Hematopoietic multipotent progenitor cell (in vitro differentiated cells): ENCODE measurements around the gene DNAH8. TPM values are rescaled to one million over a fixed set of nuclear protein-coding genes. Genes with fewer than 3 reads are reported as not detected.

Experiments used
- DNase-seq, 3 donors: peaks; one replicate each; pipeline ENCODE4 v3.0.0-alpha.2; 2011 to 2015; ENCODE audit warnings: low read depth in 2 of 3, low spot score in 2 of 3
- total RNA-seq: library from RNA; depleted of rRNA; stranded (reverse); fragments of >200 nt; gene quantifications from one replicate; pipeline ENCODE4 v1.2.3, GENCODE V29; 2012

Gene DNAH8
- total RNA-seq, 1 donor = not detected

DNA sequence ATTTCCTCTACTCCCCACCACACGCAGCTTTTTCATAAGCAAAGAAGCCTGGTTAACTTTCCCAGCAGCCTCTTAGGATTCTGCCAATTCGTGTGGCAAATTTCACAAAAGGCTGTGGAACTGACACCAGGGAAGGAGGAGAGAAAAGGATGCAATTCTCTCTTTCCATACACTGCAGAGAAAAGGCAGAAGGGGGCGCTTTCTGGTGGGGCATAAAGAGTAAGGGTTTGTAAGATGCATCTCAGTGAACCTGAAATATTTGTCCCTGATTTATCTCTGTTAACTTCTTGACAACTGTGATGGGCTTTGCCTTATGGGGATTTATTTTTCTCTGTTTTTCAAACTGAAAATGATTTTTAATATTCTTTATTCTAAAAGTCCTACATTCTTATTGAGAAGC, 288.0 kb downstream of the DNAH8 start:
- DNase-seq = peak in 2 of 3 donors; percentile 7 to 32

DNA sequence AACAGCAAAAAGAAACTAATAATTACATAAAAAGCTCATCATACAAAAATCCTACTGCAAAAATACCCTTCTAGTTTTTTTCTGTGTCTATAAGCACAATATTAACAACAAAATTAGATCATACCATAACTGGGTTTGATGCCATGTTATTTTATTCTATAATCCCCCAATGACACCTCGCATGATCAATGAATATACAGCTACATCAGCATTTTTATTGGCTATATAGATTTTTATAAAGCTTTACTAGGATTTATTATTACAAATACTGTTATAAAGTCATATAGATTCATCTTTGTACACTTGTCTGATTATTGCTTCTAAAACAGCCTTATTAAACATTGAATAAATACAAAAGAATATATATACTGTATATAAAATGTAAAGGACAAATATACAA, 288.4 kb downstream of the DNAH8 start:
- no peak for DNase-seq

DNA sequence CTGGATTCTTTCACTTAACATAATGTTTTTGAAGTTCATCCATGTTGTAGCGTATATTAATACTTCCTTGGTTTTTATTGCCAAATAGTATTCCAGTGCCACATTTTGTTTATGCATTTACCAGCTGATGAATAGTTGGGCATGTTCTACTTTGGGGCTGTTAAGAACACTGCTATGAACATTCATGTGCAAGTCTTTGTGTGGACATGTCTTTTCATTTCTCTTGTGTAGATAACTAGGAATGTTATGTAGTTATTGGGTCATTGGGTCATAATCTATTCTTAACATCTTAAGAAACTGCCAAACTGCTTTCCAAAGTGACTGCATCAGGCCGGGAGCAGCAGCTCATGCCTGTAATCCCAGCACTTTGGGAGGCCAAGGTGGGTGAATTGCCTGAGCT, 289.7 kb downstream of the DNAH8 start:
- DNase-seq = no peak

DNA sequence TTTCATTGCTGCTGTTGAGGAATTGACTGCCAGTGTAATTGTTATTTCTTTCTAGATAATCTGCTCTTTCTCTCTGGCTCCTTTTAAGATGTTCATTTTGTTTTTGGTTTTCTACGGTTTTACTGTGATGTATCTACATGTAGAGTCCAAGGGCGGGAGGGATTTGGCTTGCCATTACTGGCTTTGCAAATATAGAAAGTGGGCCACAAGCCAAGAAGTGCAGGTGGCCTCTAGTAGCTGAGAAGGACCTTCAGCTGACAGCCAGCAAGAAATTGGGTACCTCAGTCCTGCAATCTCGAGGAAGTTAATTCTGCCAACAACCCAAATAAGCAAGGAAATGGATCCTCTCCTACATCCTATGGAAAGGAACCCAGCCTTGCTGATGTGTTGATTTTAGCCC, 290.7 kb downstream of the DNAH8 start:
- DNase-seq = no peak

DNA sequence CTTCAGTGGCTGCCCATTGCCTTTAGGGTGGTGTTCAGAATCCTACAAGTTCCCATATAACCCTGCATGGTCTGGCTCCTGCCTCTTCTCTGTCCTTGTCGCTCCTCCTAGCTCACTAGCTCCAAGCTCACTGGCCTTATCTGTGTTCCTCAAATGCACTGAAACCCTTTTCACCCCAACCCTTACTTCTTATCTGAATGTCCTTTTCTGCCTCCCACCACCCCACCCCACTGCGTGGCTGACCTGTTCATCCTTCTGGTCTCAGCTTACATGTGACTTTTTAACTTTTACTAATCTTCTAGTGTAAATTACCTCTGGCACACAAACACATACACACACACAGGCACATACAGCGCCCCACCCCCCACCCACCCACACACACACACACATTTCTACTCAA, 292.5 kb downstream of the DNAH8 start:
- no peak for DNase-seq

DNA sequence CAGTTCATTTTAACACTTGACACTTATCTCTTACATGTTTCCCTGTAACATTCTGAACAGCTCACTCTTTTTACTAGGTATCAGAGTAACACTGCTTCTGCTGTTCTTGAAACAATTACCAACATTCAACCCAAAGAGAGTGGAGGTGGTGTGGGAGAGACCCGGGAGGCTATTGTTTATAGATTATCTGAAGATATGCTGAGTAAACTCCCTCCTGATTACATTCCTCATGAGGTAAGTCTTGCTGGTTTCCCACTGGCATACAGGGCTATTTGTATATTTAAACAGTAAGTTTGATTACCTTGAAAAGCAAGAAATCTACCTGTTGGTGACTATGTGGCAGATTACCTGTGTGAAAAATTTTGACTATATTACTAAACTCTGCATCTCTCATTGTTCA, 293.6 kb downstream of the DNAH8 start:
- no peak for DNase-seq

DNA sequence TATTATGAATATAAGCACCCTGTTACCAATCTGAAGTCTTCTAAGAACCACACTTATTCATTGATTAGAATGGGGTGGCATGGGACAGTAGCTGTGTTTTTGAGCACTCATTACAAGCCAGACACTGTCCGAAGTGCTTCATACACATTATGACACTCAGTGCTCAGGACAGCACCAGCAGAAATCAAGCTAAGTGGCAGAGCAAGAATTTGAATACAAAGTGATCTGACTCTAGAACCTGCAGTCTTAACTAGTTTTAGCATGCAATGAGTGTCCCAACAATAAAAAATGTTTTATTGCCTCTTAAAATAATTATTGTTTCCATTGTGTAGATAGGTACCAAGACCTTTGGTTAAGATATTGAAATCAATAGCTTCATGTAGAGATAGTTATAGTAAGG, 294.4 kb downstream of the DNAH8 start:
- no peak for DNase-seq

DNA sequence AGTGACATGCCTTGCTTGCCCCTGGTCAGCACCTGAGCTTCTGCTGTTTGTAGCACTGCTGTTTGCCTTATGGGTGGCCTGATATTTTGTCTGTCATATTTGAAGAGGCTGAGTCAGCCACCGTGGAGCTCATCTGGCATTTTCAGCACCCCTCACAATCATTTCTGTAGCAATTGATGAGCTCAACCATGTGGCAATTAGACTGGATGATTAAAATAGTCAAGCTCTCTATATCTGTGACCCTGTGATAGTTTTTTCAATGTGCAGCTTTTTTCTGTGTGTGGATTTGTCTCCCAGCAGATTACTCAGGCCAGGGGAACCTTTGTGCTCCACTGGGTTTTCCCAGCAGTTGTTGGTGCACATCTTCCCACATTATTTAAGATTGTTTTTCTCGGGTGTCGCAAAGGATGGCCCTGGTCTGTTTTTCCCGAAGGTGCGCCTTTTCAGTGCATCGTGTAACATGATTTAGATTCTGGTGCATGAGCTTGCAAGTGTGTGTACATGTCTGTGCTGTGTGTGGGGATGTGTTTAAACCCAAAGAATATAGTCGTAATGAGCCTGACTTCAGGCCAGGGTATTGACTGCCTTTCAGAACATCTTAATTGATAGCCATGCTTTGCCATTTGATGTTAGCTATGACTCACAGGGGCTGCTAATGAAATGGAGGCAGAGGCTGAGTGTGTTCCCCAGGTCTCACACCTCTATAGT, 301.9 kb downstream of the DNAH8 start:
- DNase-seq = no peak

DNA sequence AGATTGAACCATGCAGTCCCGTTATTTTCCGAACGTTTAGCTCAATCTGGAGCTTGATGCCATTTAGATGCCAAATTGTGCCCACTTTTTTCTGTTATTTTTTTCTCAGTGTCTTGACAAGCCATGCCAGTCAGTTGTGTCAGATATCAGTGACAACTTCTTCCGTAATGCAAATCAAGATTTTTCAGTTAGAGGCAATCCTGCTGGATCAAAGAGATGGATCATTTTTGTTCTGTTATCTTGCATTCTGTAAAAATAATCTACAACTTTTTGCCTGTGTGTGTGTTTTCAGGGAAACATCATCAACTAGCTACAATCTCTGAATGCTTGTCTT, 302.4 kb downstream of the DNAH8 start:
- DNase-seq = no peak

DNA sequence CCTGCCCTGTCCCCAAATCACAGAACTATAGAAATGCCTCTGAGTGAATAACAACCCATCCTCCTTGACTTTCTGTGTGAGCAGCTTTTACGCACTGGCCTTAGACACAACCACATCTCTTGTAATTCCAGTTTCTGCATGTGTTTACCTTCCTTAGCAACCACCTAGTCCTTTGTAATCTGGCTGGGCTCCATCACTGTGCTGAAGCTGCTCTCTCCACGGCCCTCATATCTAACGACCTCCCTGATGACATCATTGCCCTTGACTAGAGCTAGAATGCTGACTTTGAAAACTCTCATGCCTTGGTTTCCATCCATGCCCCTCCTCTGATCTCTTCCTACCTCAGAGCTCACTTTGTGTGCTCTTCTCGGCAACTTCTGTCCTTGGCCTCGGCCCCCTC, 303.0 kb downstream of the DNAH8 start:
- peak in 1 of 3 donors; percentile 32 for DNase-seq

DNA sequence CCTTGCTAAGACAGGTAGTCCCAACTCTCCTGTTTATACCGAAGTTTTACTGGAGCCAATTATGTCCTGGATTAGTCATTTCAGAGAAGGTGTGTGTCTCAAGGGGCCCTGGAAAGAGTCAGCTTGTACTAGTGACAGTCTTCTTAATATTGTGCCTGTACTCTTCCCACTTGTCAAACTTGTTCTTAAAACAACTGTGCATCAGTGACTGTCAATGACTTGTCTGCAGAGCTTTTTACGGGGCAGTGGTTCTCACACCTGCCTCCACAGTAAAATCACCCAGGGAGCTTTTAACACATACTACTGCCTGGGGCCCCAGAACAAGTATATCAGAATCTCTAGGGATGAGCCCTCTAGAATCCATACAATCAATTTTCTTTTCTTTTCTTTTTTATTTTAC, 305.0 kb downstream of the DNAH8 start:
- no peak for DNase-seq

DNA sequence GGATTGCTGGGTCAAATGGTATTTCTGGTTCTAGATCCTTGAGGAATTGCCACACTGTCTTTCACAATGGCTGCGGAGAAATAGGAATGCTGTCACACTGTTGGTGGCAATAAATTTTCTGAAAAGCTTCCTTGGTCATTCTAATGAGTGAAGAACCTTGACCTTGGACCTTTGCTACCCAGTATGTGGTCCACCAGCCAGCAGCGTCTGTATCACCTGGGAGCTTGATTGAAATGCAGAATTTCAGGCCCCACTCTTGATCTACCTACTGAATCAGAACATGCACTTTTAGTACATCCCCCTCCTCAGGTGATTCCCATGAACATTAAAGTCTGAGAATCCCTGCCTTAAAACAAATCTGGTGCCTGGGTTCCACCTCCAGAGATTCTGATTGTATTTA, 305.9 kb downstream of the DNAH8 start:
- DNase-seq = no peak

DNA sequence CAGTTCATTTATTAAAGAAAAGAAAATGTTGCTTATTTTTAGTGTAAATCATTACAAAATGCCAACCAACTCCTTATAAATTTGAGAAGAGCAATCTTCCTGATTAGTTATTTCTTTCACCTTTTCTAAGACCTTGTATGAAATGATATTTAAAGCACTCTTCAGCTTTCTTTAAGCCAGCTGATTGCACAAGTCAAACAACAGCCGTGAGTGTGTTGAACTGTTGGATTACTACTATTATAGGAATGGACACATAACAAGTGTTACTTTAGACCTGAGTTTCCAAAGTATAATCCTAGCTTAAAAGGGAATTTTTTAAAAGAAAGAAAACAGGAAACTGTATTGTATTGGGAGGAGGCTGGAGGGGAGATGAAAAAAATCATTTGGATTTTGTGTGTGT, 306.7 kb downstream of the DNAH8 start:
- no peak for DNase-seq

DNA sequence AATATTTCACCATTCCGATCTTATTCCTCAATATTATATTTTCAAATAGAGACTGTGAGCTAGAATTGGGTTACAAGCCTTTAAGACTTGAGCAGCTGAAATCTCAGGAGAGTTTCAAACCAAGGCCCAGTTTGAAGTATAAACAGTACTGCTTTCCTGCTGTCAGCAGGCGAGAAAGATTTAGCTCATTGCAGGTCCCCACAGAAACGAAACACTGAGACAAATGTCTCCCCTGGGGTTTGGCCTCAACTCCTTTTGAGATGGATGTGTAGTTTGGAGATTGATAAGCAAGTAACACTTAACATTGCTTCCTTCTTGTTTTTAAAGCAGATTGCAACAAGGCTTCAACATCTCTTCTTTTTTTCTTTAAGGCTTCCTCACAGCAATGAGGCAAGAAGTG, 311.1 kb downstream of the DNAH8 start:
- DNase-seq = no peak

DNA sequence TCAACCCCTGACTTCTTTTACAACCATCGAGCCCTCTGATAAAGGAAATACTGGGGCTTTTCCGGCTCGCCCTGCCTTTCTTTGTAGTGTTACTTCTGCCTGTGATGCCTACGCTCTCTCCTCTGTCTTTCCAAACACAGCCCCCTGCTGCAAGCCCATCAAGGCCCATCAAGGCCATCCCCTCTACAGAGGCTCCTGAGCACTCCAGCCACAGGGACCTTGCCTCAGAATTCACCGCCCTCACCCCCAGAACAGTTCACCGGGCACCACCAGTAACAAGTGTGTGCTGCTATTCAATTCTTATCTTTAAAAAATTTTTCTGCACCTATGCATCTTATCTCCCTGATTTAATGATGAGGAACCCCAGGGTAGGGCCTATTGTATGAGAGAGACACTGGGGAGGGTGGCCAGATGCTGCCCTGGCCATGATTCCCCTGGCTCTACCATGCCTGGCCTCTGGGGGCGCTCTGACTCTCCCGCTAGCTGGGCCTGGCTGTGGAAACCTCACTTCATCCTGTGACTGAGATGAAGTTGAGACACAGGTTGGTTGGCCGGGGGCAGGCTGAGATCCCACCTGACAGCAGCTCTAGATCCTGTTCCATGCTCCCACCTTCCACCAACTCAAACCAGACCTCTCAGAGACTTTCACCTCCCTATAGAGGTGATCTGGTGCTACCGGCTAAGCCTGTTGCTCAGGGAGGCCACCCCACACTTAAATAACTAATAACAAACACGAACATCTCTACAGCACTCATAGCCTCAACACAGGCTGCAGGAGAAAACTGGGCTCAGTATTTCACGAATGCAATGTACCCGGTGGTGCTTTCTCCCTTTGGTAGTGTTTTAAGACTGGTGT, 314.3 kb downstream of the DNAH8 start:
- peak in 2 of 3 donors; percentile 25 to 59 for DNase-seq

DNA sequence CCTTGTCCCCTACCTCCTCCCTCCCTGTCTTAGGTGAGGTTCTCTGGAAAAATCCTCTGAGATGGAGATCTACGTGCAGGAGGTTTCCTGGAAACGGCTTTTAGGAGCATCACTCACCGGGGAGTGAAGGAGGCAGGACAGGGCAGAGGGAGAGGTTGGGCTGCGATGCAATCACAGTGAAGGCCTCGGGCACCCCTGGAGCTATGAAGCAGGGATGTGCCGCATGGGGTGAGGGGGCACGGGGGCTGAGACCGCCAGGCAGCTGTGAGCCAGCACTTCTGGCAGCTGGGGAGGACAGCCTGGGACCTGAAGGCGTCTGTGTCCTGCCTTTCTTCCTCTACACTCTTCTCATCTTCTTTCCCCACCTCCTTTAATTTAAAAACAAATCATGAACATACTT, 320.6 kb downstream of the DNAH8 start:
- no peak for DNase-seq

DNA sequence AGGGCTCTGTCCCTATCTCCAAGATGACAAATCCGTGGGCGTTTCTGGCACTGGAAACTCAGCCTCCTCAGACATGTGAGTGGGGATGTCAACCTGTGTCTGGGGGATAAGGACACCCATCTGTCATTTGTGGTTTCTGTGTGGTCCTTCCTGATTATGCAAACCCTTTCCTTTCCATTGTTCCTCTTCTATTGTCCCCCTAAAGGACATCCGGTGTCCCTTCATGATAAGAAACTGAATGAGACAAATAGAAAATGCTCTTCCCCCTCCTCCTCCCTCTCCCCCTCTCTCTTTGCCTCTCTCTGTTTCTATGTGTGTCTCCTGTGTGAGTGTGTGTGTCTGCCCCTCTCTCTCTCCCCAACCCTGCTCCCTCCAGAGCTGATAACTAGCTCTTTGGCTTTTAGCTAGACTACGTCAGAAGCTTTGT, 322.0 kb downstream of the DNAH8 start:
- peak in 1 of 3 donors; percentile 26 for DNase-seq

DNA sequence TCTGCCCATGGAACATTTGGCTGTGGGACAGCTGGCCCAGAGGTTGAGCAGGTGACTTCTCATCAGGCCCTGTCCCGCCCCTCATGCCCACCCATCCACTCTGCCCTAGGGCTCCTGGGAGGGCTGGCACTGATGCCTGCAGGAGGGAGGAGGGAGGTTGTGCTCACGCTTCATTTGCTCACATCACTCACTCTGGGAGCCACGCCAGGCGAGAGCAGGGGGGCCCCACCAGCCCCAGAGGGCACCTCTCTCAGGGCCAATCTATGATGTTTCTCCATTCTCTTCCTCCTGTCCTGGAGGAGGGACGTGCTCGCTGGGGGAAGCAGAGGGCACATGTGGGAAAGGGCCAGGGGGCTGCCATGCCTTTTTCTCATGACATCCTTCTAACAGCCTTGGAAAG, 322.6 kb downstream of the DNAH8 start:
- DNase-seq = no peak

DNA sequence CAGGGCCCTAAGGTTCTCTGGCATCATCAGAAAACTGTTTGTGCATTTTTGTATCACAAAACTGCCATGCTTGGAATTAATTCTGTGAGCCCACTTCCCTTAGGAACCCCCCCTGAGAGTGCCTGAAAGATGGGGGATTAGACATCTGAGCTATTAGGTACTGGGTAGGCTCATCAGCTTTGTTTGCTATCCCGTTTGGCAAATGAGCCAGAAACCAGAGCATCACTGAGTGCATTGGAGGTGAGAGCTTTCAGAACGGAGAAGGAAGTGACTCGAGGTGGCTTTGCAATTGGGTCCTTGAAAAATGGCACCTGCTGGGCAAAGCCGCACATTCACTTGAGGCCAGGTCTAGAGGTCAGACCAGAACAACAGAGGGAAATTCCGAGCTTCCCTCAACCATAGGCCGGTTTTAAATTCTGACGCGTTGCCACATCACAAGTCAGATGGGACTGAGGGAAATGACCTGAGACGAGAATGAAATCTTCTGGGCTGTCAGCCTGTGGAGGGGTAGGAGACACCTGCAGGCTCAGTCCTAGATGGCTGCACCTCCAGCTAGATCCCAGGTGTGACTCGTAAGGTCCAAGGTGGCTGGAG, 325.1 kb downstream of the DNAH8 start:
- no peak for DNase-seq

DNA sequence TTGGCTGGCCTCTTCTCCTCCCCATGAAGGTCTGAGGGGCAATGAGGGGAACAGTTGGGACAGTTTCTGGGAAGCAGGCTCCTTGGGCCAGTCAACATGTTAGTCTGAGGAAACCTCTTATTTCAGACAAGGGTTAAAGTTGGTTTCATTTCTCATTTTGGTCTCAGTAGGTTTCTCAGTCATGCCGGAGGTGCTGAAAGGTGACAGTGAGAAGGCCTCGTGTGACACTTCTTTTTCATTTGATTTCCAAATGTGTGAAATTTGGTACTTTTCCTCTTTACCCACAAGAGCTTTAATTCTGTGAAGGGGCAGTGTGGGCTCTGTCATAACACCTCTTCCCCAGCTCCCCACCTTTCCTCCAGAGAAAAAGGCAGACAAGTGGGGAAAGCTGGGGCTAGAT, 326.0 kb downstream of the DNAH8 start:
- no peak for DNase-seq

DNA sequence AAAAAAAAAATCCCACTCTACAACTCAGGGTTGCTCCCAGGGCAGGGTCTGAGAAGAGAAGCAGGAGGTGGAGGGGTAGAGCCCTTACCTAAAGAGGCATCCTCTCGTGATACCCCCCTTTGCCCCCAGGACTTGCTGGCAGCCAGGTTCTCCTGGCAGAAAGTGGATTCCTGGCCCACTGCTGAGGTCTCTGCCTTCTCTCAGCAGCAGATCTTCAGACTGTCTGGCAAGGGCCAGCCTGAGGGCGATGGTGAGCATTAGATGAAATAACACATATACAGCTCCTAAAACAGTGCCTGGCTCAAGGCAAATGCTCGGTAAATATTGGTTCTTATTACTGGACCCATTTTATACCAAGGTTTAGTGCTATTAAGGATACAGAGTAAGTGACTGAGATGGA, 328.7 kb downstream of the DNAH8 start:
- no peak for DNase-seq

DNA sequence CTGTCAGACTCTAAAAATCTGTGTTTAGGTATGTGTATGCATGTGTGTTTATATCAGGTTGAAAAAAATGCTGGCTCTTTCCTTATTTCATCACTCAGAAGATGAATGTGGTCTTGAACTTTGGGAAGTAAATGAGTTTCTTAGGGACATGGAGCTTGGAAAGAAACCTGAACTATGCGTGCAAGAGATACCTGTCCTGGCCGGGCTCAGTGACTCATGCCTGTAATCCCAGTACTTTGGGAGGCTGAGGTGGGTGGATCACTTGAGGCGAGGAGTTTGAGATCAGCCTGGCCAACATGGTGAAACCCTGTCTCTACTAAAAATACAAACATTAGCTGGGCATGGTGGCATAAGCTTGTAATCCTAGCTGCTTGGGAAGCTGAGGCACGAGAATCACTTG, 329.1 kb downstream of the DNAH8 start:
- no peak for DNase-seq
